Chondrocyte (in vitro differentiated cells): ENCODE measurements around the gene WBP2. TPM values are rescaled to one million over a fixed set of nuclear protein-coding genes. Genes with fewer than 3 reads are reported as not detected.

Source experiments
- DNase-seq: peaks from one replicate; pipeline ENCODE4 v3.0.0; 2021; ENCODE audit warnings: mixed read lengths, low spot score
- H3K27ac Mint-ChIP-seq: one replicate; pipeline ENCODE4 v1.8.0; 2021; ENCODE audit warnings: mild to moderate bottlenecking, moderate library complexity, mixed read lengths; ENCODE audit not compliant: unreplicated experiment
- H3K27me3 Mint-ChIP-seq: 2 replicates; pipeline ENCODE4 v1.8.0; 2021; ENCODE audit warnings: low read depth, mixed read lengths
- H3K36me3 Mint-ChIP-seq: 2 replicates; pipeline ENCODE4 v1.8.0; 2021; ENCODE audit warnings: low read depth, mixed read lengths
- H3K4me1 Mint-ChIP-seq: 2 replicates; pipeline ENCODE4 v1.8.0; 2021; ENCODE audit warnings: low read depth, mild to moderate bottlenecking, mixed read lengths
- H3K4me3 Mint-ChIP-seq: one replicate; pipeline ENCODE4 v1.8.0; 2021; ENCODE audit warnings: mild to moderate bottlenecking, moderate library complexity, mixed read lengths; ENCODE audit not compliant: unreplicated experiment
- H3K9me3 Mint-ChIP-seq: 2 replicates; pipeline ENCODE4 v1.8.0; 2021; ENCODE audit warnings: low read depth, mixed read lengths
- CTCF ChIP-seq: fragments of 200-600 bp; sonication (generic); IDR thresholded peaks from 2 replicates; pipeline ENCODE4 v1.5.0; 2021; ENCODE audit warnings: antibody characterized with exemption, mild to moderate bottlenecking, moderate library complexity
- total RNA-seq: library from RNA; stranded (reverse); gene quantifications from 3 replicates; pipeline ENCODE4 v1.2.1, GENCODE V29; 2021

The WBP2 gene
- total RNA-seq, 1 donor from 2014 or later: 62.5 TPM

GRCh38 chr17:75827308-75828075, 27.6 kb downstream of the WBP2 start:
- H3K9me3 Mint-ChIP-seq: no peaks in the 10 kb centered on the region
- TF ChIP-seq CTCF: peak; percentile 85
- no peaks in the 10 kb centered on the region for H3K27me3 Mint-ChIP-seq
- no peak for DNase-seq
- no peak overlapping the region for H3K4me3 Mint-ChIP-seq
- H3K4me1 Mint-ChIP-seq: peaks cover 30% of the 10 kb centered on the region
- peak overlapping the region; percentile 70 for H3K27ac Mint-ChIP-seq
- H3K36me3 Mint-ChIP-seq: peaks cover 2% of the 10 kb centered on the region

GRCh38 chr17:75826561-75827307, 28.4 kb downstream of the WBP2 start:
- DNase-seq: no peak
- Mint-ChIP-seq H3K4me3 (no peak overlapping the region), H3K27ac (peak overlapping the region; percentile 70), H3K27me3 (no peaks in the 10 kb centered on the region), H3K9me3 (no peaks in the 10 kb centered on the region), H3K36me3 (peaks cover 2% of the 10 kb centered on the region), H3K4me1 (peaks cover 30% of the 10 kb centered on the region)
- TF ChIP-seq CTCF: no peak

GRCh38 chr17:75825748-75826370, 29.3 kb downstream of the WBP2 start:
- H3K4me3 Mint-ChIP-seq: no peak overlapping the region
- no peaks in the 10 kb centered on the region for H3K9me3 Mint-ChIP-seq
- no peak for DNase-seq
- peaks cover 30% of the 10 kb centered on the region for H3K4me1 Mint-ChIP-seq
- no peak overlapping the region for H3K27ac Mint-ChIP-seq
- peaks cover 4% of the 10 kb centered on the region for H3K36me3 Mint-ChIP-seq
- H3K27me3 Mint-ChIP-seq: no peaks in the 10 kb centered on the region
- no peak for TF ChIP-seq CTCF

GRCh38 chr17:75825149-75825552, 30.0 kb downstream of the WBP2 start:
- Mint-ChIP-seq H3K36me3 (peaks cover 5% of the 10 kb centered on the region), H3K27me3 (no peaks in the 10 kb centered on the region), H3K4me1 (peaks cover 30% of the 10 kb centered on the region), H3K27ac (peak overlapping the region; percentile 39), H3K4me3 (no peak overlapping the region), H3K9me3 (no peaks in the 10 kb centered on the region)
- no peak for DNase-seq
- TF ChIP-seq CTCF: no peak

- H3K4me1 Mint-ChIP-seq: peaks cover 30% of the 10 kb centered on the region
- no peaks in the 10 kb centered on the region for H3K27me3 Mint-ChIP-seq
- no peak for DNase-seq
- H3K27ac Mint-ChIP-seq: peak overlapping the region; percentile 75
- H3K4me3 Mint-ChIP-seq: no peak overlapping the region
- H3K36me3 Mint-ChIP-seq: peaks cover 8% of the 10 kb centered on the region
- no peak for TF ChIP-seq CTCF
- no peaks in the 10 kb centered on the region for H3K9me3 Mint-ChIP-seq
These were observed 30.5 kb downstream of the WBP2 start for GRCh38 chr17:75824666-75825065.
